Activated CD8-positive, alpha-beta memory T cell treated with anti-CD3 and anti-CD28 coated beads, Interleukin-2, amount 50 U/mL, for 24 hours (primary cell): ENCODE data around the gene ZNF862.

Experiments
- DNase-seq: peaks from one replicate; pipeline ENCODE4 v3.0.0-alpha.2; 2020; ENCODE audit errors: extremely low read depth

The ZNF862 gene

GRCh38 chr7:149845257-149845980 lies 7.2 kb downstream of the ZNF862 start:
- DNase-seq: no peak

DNA sequence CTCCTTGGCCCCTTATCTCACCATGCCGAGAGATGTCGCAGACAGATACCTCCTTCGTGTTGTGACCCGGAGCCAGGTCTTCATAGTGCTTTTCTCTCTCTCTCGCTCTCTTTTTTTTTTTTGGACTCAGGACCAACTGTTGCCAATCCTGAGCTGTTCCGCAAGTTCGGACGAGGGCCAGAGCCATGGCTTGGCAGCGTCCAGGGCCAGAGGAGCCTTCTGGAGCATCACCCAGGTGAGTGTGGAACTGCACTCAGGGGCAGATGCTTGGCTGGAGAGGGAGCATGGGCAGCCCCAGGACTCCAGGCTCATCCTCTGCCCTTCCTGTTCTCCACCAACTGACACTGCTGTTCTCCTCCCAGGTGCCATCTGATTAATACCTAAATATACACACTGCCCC lies 7.8 kb downstream of the ZNF862 start:
- no peak for DNase-seq

- no peak for DNase-seq
Measured at GRCh38 chr7:149846436-149847046, 8.4 kb downstream of the ZNF862 start.

GRCh38 chr7:149849174-149849573 lies 11.0 kb downstream of the ZNF862 start:
- no peak for DNase-seq

GRCh38 chr7:149850007-149850594 lies 11.9 kb downstream of the ZNF862 start:
- no peak for DNase-seq

- no peak for DNase-seq
Measured at GRCh38 chr7:149850716-149851115, 12.5 kb downstream of the ZNF862 start.

DNA sequence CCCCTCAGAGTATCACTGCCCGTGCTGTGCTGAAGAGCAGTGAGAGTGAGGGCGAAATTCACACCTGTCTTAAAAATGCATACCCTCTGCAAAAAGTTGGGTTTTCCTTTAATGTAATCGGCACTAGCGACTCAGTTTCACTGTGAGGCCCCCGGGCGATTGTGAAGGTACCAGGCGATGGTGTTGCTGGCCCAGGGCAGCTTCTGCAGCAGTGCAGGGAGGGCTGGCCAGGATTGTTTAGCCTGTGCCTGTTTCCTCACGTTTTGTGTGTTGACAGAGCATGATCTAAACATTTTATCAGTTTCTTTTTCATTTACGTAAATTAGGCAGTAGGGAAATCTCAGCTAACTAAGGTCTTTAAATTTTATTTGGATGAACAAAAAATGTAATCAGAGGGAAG lies 13.3 kb downstream of the ZNF862 start:
- DNase-seq: no peak

- DNase-seq: no peak
Measured at GRCh38 chr7:149853157-149853556, 15.0 kb downstream of the ZNF862 start.

- no peak for DNase-seq
Measured at GRCh38 chr7:149854611-149855360, 16.6 kb downstream of the ZNF862 start.

DNA sequence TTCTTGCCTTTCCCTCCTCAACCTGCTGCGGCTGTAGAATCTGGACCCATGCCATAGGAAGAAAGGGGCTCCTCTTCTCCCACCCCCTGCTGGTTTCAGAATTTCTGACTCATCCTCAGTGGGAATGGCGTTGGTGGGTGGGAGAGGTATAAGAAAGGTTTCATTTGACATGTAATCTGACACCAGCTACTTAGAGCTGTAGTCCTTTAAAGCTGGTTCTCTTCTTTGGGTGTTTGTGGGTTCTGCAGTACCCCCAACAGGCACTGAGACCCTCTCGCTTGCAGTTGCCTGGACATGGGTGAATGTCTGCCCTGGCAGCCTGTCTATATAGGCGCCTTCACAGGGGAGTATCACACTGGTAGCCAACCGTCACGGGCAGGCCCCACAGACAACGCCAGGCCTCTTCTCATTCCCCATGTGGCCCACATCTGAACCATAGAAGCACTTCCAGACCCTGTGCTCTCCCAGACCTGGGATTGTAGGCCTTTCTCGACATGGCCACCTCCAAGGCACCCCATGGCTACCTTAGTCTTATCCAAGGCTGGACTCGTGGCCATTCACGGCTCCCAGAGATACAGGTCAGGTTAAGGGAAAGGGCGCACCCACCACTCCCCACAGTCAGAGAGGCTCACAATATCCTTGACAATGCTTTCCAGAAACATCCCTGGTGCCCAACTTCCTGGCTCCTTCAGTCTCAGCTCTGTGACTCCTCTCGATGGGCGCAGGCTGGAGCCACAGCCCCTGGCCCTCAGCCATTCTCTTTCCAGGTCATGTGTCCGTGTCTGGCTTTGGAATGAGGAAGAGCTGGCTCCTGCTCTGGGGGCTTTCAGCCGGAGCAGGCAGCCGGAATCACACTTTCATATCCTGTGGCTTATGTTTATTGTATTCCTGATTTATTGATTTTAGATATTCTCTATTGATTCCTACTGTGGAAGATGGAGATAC lies 17.5 kb downstream of the ZNF862 start:
- DNase-seq: no peak

DNA sequence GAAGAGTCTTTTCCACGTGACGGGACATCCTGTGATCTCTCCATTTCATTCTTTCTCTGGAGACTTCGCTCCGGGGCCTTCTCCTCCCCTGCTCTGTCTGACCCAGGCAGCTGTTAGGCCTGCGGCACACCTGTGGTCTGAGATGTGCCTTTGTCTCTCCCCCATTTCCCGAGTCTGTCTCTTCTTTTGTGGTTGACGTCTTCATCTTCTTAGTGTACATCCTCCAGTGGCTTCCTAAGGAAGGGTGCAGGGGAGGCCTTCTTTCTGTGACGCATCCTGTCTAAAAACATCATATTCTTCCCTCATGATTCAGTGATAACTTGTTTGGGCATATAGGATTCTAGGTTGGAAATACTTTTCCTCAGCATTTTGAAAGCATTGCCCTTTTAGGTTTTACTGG lies 18.4 kb downstream of the ZNF862 start:
- no peak for DNase-seq

GRCh38 chr7:149859369-149859768 lies 21.2 kb downstream of the ZNF862 start:
- DNase-seq: no peak

DNA sequence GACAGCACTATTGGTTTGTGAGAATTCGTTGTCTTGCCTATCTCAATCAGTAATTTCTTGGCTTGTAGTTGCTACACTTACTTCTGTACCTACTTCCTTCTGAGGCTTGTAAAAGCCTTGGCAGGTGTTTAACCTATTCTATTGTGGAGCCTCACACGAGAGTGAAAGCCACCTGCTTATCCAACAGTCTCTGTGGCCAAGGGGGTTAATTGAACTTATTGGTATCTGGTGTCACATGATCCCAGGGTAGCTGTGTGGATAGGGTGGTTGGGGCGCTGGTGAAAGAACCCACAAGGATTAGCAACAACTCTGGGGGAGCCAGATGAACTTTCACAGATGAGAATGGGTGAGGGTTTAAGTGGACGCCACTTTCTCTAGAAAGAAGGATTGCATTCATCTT lies 21.7 kb downstream of the ZNF862 start:
- no peak for DNase-seq

- DNase-seq: no peak
Measured at GRCh38 chr7:149860821-149861727, 22.9 kb downstream of the ZNF862 start.

- DNase-seq: no peak
Measured at GRCh38 chr7:149861728-149862045, 23.5 kb downstream of the ZNF862 start.

GRCh38 chr7:149862156-149862555 lies 24.0 kb downstream of the ZNF862 start:
- no peak for DNase-seq

DNA sequence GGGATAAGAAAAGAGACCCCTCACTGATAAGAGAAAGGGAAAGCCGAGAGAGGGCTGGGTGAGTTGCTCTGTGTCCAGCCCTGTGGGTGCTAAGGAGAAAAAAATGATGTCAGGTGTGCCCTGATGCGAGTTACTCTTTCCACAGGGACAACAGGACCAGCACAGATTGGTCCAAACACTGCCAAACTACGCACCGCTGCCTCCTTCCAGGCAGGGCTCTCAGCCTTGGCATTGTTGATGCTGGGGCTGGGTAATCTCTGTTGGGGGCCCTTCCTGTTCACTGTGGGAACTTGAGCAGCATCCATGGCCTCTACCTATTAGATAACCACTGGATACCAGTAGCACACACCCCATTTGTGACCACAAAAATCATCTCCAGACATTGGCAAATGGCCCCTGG lies 25.3 kb downstream of the ZNF862 start:
- no peak for DNase-seq

GRCh38 chr7:149864023-149864422 lies 25.8 kb downstream of the ZNF862 start:
- no peak for DNase-seq

DNA sequence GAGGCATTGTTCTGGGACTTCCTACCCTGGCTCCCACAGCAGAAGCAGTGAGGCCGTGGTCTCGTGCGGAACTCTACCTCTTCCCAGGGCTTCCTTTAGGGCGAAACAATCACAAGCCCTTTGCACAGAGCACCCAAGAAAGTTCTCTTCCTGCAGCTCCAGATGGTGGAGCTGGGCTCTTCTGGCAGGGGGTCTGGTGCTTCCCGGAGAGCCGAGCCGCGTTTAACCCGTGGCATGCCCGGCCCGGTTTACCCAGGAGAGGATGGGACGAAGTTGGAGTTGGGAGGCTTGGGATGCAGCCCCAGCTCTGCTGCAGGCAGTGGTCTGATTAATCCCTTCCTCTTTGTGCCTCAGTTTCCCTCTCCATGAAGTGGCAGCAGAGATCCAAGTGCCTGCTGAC lies 26.6 kb downstream of the ZNF862 start:
- DNase-seq: no peak

DNA sequence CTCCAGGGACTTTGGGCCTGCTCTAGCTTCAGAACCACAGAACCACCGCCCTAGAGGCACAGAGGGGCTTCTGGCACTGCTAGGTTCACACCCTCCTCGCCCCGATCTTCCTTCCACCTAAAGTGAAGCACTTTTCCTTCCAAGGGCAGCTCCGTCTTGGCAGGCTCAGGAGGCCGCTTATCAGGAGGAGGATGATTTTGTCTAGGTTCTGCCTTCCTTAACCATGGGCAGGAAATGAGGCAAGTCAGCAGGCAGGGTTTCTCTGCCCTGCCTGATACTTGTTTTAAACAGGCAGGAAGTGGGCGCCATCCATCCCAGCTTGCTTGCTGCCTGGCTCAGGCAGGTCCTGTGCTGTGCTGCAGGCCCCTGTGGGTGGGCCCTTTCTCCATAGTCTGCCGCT lies 27.3 kb downstream of the ZNF862 start:
- DNase-seq: no peak
